Measurements from ENCODE around the gene TRAPPC12. TPM values are rescaled to one million over a fixed set of nuclear protein-coding genes. Genes with fewer than 3 reads are reported as not detected.
A peak's percentile ranks its signal among the peaks of the same experiment; 100 is the strongest.

Gene TRAPPC12
- total RNA-seq, 1 experiment from 2014 or later = 69.1 TPM

GRCh38 chr2:3420076-3420768, 40.7 kb downstream of the TRAPPC12 start:
- DNase-seq = no peak
- Histone ChIP-seq H3K4me2 (ENCODE audit: low read depth, low read length, poor library complexity, severe bottlenecking) (no peak overlapping the region), H2AFZ (ENCODE audit: low read length) (no peak overlapping the region), H3K9me3 (ENCODE audit: low read length) (no peaks in the 10 kb centered on the region), H3K4me3 (ENCODE audit: low read length) (no peak overlapping the region), H3K79me2 (ENCODE audit: low read length) (peaks cover 27% of the 10 kb centered on the region), H3K9me2 (replicated peaks; ENCODE audit: insufficient read depth, low read length) (no peaks in the 10 kb centered on the region), H3K9ac (ENCODE audit: low read length) (no peak overlapping the region), H3K36me3 (ENCODE audit: insufficient read depth, low read length) (peaks cover 33% of the 10 kb centered on the region), H3K4me1 (ENCODE audit: low read length) (peaks cover 31% of the 10 kb centered on the region), H3K27ac (ENCODE audit: low read length) (no peak overlapping the region), H4K20me1 (ENCODE audit: insufficient read depth, low read depth, low read length) (no peaks in the 10 kb centered on the region; the same call in 1 of the 2 replicates), H3K27me3 (ENCODE audit: low read length) (no peaks in the 10 kb centered on the region)

GRCh38 chr2:3420769-3421397, 41.4 kb downstream of the TRAPPC12 start:
- Histone ChIP-seq H3K4me3 (ENCODE audit: low read length) (no peak overlapping the region), H3K4me1 (ENCODE audit: low read length) (peaks cover 31% of the 10 kb centered on the region), H3K9ac (ENCODE audit: low read length) (no peak overlapping the region), H3K36me3 (ENCODE audit: insufficient read depth, low read length) (peaks cover 33% of the 10 kb centered on the region), H3K9me2 (replicated peaks; ENCODE audit: insufficient read depth, low read length) (no peaks in the 10 kb centered on the region), H3K27me3 (ENCODE audit: low read length) (no peaks in the 10 kb centered on the region), H3K9me3 (ENCODE audit: low read length) (no peaks in the 10 kb centered on the region), H3K4me2 (ENCODE audit: low read depth, low read length, poor library complexity, severe bottlenecking) (no peak overlapping the region), H3K27ac (ENCODE audit: low read length) (no peak overlapping the region), H4K20me1 (ENCODE audit: insufficient read depth, low read depth, low read length) (no peaks in the 10 kb centered on the region; the same call in 1 of the 2 replicates), H3K79me2 (ENCODE audit: low read length) (peaks cover 27% of the 10 kb centered on the region), H2AFZ (ENCODE audit: low read length) (no peak overlapping the region)
- no peak for DNase-seq

DNA sequence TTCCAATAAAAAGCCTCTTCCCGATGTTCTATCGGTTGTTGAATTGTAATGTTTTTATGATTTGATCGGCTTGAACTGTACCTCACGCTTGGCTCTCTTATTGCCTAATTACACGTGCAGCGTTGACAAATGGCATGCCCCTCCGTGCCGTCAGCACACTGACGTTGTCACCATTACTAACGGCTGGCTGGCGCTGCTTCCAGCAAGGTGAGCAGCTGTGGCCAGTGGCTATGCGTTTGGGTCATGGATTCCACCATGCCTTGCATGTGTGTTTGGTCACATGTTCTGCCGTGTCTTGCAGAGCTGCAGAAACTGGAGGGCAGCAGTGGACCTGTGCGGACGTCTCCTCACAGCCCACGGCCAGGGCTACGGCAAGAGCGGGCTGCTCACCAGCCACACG, 42.1 kb downstream of the TRAPPC12 start:
- Histone ChIP-seq H4K20me1 (ENCODE audit: insufficient read depth, low read depth, low read length) (no peaks in the 10 kb centered on the region; the same call in 1 of the 2 replicates), H3K9me2 (replicated peaks; ENCODE audit: insufficient read depth, low read length) (no peaks in the 10 kb centered on the region), H3K36me3 (ENCODE audit: insufficient read depth, low read length) (peaks cover 33% of the 10 kb centered on the region), H3K79me2 (ENCODE audit: low read length) (peaks cover 27% of the 10 kb centered on the region), H3K27me3 (ENCODE audit: low read length) (no peaks in the 10 kb centered on the region), H3K4me2 (ENCODE audit: low read depth, low read length, poor library complexity, severe bottlenecking) (no peak overlapping the region), H3K4me1 (ENCODE audit: low read length) (peaks cover 31% of the 10 kb centered on the region), H3K27ac (ENCODE audit: low read length) (no peak overlapping the region), H2AFZ (ENCODE audit: low read length) (no peak overlapping the region), H3K9ac (ENCODE audit: low read length) (no peak overlapping the region), H3K4me3 (ENCODE audit: low read length) (no peak overlapping the region), H3K9me3 (ENCODE audit: low read length) (no peaks in the 10 kb centered on the region)
- no peak for DNase-seq

- H3K79me2 ChIP-seq (ENCODE audit: low read length) = peaks cover 22% of the 10 kb centered on the region
- H3K9me2 ChIP-seq (replicated peaks; ENCODE audit: insufficient read depth, low read length) = no peaks in the 10 kb centered on the region
- H3K4me3 ChIP-seq (ENCODE audit: low read length) = no peak overlapping the region
- peaks cover 32% of the 10 kb centered on the region for H3K36me3 ChIP-seq (ENCODE audit: insufficient read depth, low read length)
- no peak overlapping the region for H2AFZ ChIP-seq (ENCODE audit: low read length)
- H3K4me2 ChIP-seq (ENCODE audit: low read depth, low read length, poor library complexity, severe bottlenecking) = no peak overlapping the region
- peaks cover 31% of the 10 kb centered on the region for H3K4me1 ChIP-seq (ENCODE audit: low read length)
- no peaks in the 10 kb centered on the region; the same call in 1 of the 2 replicates for H4K20me1 ChIP-seq (ENCODE audit: insufficient read depth, low read depth, low read length)
- no peaks in the 10 kb centered on the region for H3K27me3 ChIP-seq (ENCODE audit: low read length)
- no peaks in the 10 kb centered on the region for H3K9me3 ChIP-seq (ENCODE audit: low read length)
- no peak overlapping the region for H3K9ac ChIP-seq (ENCODE audit: low read length)
- H3K27ac ChIP-seq (ENCODE audit: low read length) = peak overlapping the region; percentile 66
- DNase-seq = peak; percentile 57
These were observed 42.8 kb downstream of the TRAPPC12 start for GRCh38 chr2:3422161-3422779.

DNA sequence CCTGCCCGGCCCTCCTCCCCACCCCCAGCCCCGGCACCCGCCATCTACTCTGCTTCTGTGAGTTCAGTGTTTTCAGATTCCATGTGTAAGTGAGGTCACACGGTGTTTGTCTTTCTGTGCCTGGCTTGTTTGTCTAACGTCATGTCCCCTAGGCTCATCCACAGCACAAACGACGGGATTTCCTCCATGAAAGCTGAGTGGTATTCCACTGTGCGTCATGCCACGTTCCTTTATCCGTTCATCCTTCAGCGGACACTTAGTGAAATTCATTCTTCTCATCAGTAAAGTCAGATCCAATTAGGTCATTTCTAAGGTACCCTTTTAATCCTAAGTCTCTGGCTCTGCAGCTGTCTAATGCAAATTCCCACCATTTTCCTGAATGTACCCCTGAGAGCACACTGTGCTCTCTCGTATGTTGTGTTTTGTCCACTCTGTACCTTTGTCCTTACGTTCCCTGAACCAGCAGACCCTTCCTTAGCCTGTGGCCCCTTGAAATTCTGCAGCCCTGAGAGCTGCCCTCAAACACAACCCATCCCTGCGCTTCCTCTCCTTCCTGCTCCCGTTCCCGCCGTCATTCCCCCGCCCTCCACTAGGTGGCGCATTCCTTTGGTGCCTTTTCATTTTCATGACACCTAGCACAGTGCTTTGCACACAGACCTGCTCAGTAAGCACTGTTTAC, 44.1 kb downstream of the TRAPPC12 start:
- Histone ChIP-seq H3K36me3 (ENCODE audit: insufficient read depth, low read length) (peaks cover 29% of the 10 kb centered on the region), H4K20me1 (ENCODE audit: insufficient read depth, low read depth, low read length) (no peaks in the 10 kb centered on the region; the same call in 1 of the 2 replicates), H3K27ac (ENCODE audit: low read length) (no peak overlapping the region), H3K9me2 (replicated peaks; ENCODE audit: insufficient read depth, low read length) (no peaks in the 10 kb centered on the region), H3K4me1 (ENCODE audit: low read length) (peaks cover 31% of the 10 kb centered on the region), H3K79me2 (ENCODE audit: low read length) (peaks cover 23% of the 10 kb centered on the region), H3K9me3 (ENCODE audit: low read length) (no peaks in the 10 kb centered on the region), H3K4me2 (ENCODE audit: low read depth, low read length, poor library complexity, severe bottlenecking) (no peak overlapping the region), H2AFZ (ENCODE audit: low read length) (no peak overlapping the region), H3K4me3 (ENCODE audit: low read length) (no peak overlapping the region), H3K27me3 (ENCODE audit: low read length) (no peaks in the 10 kb centered on the region), H3K9ac (ENCODE audit: low read length) (no peak overlapping the region)
- peak; percentile 75 for DNase-seq

GRCh38 chr2:3424171-3424795, 44.8 kb downstream of the TRAPPC12 start:
- no peak for DNase-seq
- H2AFZ ChIP-seq (ENCODE audit: low read length) = no peak overlapping the region

DNA sequence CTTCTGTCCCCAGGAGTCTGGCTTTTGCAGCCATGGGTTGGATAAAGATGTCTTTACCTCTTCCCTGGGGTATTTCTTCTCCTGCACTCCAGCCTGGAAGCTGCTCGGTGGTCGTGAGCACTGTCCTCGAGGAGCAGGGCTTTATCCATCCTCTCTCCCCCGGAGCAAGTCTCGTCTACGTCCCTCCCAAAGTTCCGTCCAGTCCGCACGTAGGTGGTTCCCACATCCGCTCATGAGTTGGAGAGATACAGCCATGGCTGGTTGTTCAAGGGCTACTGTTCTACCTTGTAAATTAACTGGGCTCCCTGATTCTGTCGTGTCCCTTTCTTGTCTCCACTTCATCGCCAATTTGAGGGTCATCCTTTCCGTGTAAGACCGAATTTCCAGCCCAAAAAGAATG, 47.1 kb downstream of the TRAPPC12 start:
- Histone ChIP-seq H3K4me3 (ENCODE audit: low read length) (no peak overlapping the region), H4K20me1 (ENCODE audit: insufficient read depth, low read depth, low read length) (no peaks in the 10 kb centered on the region; the same call in 1 of the 2 replicates), H3K36me3 (ENCODE audit: insufficient read depth, low read length) (peaks cover 29% of the 10 kb centered on the region), H3K27me3 (ENCODE audit: low read length) (no peaks in the 10 kb centered on the region), H3K9me3 (ENCODE audit: low read length) (no peaks in the 10 kb centered on the region), H3K4me2 (ENCODE audit: low read depth, low read length, poor library complexity, severe bottlenecking) (no peak overlapping the region), H3K79me2 (ENCODE audit: low read length) (peaks cover 19% of the 10 kb centered on the region), H3K9ac (ENCODE audit: low read length) (no peak overlapping the region), H3K27ac (ENCODE audit: low read length) (no peak overlapping the region), H3K4me1 (ENCODE audit: low read length) (peaks cover 13% of the 10 kb centered on the region), H3K9me2 (replicated peaks; ENCODE audit: insufficient read depth, low read length) (no peaks in the 10 kb centered on the region), H2AFZ (ENCODE audit: low read length) (no peak overlapping the region)
- no peak for DNase-seq

More at GRCh38 chr2:3424171-3424795, 44.8 kb downstream of the TRAPPC12 start:
- no peak overlapping the region for H3K4me2 ChIP-seq (ENCODE audit: low read depth, low read length, poor library complexity, severe bottlenecking)
- no peaks in the 10 kb centered on the region; the same call in 1 of the 2 replicates for H4K20me1 ChIP-seq (ENCODE audit: insufficient read depth, low read depth, low read length)
- H3K9me3 ChIP-seq (ENCODE audit: low read length) = no peaks in the 10 kb centered on the region
- no peaks in the 10 kb centered on the region for H3K27me3 ChIP-seq (ENCODE audit: low read length)
- H3K4me3 ChIP-seq (ENCODE audit: low read length) = no peak overlapping the region
- H3K79me2 ChIP-seq (ENCODE audit: low read length) = peaks cover 23% of the 10 kb centered on the region
- H3K9me2 ChIP-seq (replicated peaks; ENCODE audit: insufficient read depth, low read length) = no peaks in the 10 kb centered on the region
- H3K36me3 ChIP-seq (ENCODE audit: insufficient read depth, low read length) = peaks cover 29% of the 10 kb centered on the region
- H3K27ac ChIP-seq (ENCODE audit: low read length) = no peak overlapping the region
- peaks cover 31% of the 10 kb centered on the region for H3K4me1 ChIP-seq (ENCODE audit: low read length)
- no peak overlapping the region for H3K9ac ChIP-seq (ENCODE audit: low read length)

Data from Karpas-422 (cell line).